ENCODE measurements around the gene HEMGN. TPM values are rescaled to one million over a fixed set of nuclear protein-coding genes. Genes with fewer than 3 reads are reported as not detected.

Gene HEMGN
- total and polyA plus RNA-seq, 2 of the 8 experiments (the other 6 are each of a cell fraction or from before 2014, with no cell fraction given), result not detected

- Histone ChIP-seq H3K18ac (ENCODE audit: extremely low read depth, low read length) (no peak overlapping the region), H3K36me3 (ENCODE audit: control insufficient read depth in 2 of 4, insufficient read depth in 4 of 4, low read length in 3 of 4) (no peaks in the 10 kb centered on the region), H2AK5ac (ENCODE audit: low read depth, low read length) (no peak overlapping the region), H3K9ac (replicated peaks in 1 of 4; ENCODE audit: extremely low read depth in 1 of 4, low read depth in 3 of 4, low read length in 3 of 4) (no peak overlapping the region), H3K56ac (replicated peaks; ENCODE audit: insufficient read length, low read depth, low read length) (no peak overlapping the region), H3K23ac (ENCODE audit: insufficient read length) (no peak overlapping the region), H3K23me2 (ENCODE audit: low read depth, low read length) (no peaks in the 10 kb centered on the region; the same call in 1 of the 2 replicates), H2BK12ac (ENCODE audit: low read depth, low read length) (no peak overlapping the region), H3K4ac (replicated peaks; ENCODE audit: insufficient read length, low read depth, low read length) (no peak overlapping the region), H3K4me2 (ENCODE audit: insufficient read depth in 1 of 2, low read depth in 2 of 2, low read length in 2 of 2) (no peak overlapping the region), H3K4me1 (replicated peaks in 1 of 4; ENCODE audit: control insufficient read depth in 3 of 4, insufficient read depth in 4 of 4, low read length in 3 of 4) (no peaks in the 10 kb centered on the region; a peak in 1 of 7 replicates), H3K9me3 (ENCODE audit: insufficient read depth in 2 of 2, low read depth in 1 of 2, low read length in 1 of 2) (no peaks in the 10 kb centered on the region), H3K27me3 (replicated peaks in 1 of 4; ENCODE audit: control insufficient read depth in 3 of 4, extremely low read depth in 1 of 4, insufficient read depth in 3 of 4, low read length in 3 of 4) (peaks cover 0 to 10% (median 4%) of the 10 kb centered on the region in 4 experiments; a peak in 5 of 7 replicates), H3K4me3 (ENCODE audit: extremely low read depth in 1 of 4, insufficient read depth in 2 of 4, low read depth in 3 of 4, low read length in 4 of 4) (no peak overlapping the region), H4K5ac (ENCODE audit: insufficient read length, low read depth, low read length) (no peak overlapping the region), H4K20me1 (replicated peaks in 1 of 2; ENCODE audit: control insufficient read depth in 1 of 2, insufficient read depth in 2 of 2, low read length in 2 of 2) (no peaks in the 10 kb centered on the region), H2BK5ac (ENCODE audit: low read depth, low read length) (no peak overlapping the region), H2BK15ac (ENCODE audit: low read length) (no peak overlapping the region), H3K79me2 (ENCODE audit: control insufficient read depth in 1 of 2, insufficient read depth in 2 of 2, low read length in 2 of 2) (no peaks in the 10 kb centered on the region), H3K79me1 (ENCODE audit: low read depth, low read length) (no peaks in the 10 kb centered on the region), H4K91ac (replicated peaks; ENCODE audit: insufficient read length, low read length) (no peak overlapping the region), H2AFZ (ENCODE audit: low read length) (no peak overlapping the region), H2BK120ac (replicated peaks; ENCODE audit: low read depth, low read length) (no peak overlapping the region), H2BK20ac (ENCODE audit: low read length) (no peak overlapping the region), H3K27ac (ENCODE audit: low read depth, low read length) (no peak overlapping the region), H3K14ac (ENCODE audit: insufficient read length) (no peak overlapping the region), H4K8ac (ENCODE audit: extremely low read depth, insufficient read depth, low read length) (no peak overlapping the region)
- WGBS, 2 experiments (ENCODE audit: extremely low coverage in 1 of 2, insufficient coverage in 1 of 2, insufficient read length in 1 of 2, insufficient replicate concordance in 2 of 2, low coverage in 1 of 2, low lambda C conversion rate in 2 of 2, missing lambda C conversion rate in 1 of 2), result 77% methylated on average over 3 of the region's 3 CpGs; no CpG with 5 or more reads in 1 of the 2 experiments
- CTCF ChIA-PET (ENCODE audit: partially characterized antibody), result interaction anchor here (1.1 kb wide), 1 partner anchor 9 kb away, joined by 5 read pairs; the partner anchor contains the start of gene TRMO
- POLR2A ChIA-PET (ENCODE audit: partially characterized antibody), result no interaction called here
- DNase-seq (ENCODE audit: low read depth in 1 of 2, low spot score in 2 of 2) (no peak), FAIRE-seq (no peak)
- TF ChIP-seq HDAC6 (IDR thresholded peaks at IDR 0.05; ENCODE audit: low read depth, low read length), result no peak
- no peak for TF ChIP-seq EP300 (IDR thresholded peaks at IDR 0.05; ENCODE audit: borderline replicate concordance in 1 of 2, low read depth in 2 of 2, low read length in 2 of 2)
- TF ChIP-seq RBBP5 (IDR thresholded peaks at IDR 0.05; ENCODE audit: borderline replicate concordance, low read depth, low read length), result no peak
- no peak for TF ChIP-seq RAD21 (IDR thresholded peaks at IDR 0.05 in 1 of 2, conservative IDR thresholded peaks at IDR 0.05 in 1 of 2; ENCODE audit: low read depth in 2 of 2, low read length in 2 of 2)
- no peak for TF ChIP-seq TEAD4 (IDR thresholded peaks at IDR 0.05; ENCODE audit: low read depth, low read length)
- TF ChIP-seq, protein P1, sequence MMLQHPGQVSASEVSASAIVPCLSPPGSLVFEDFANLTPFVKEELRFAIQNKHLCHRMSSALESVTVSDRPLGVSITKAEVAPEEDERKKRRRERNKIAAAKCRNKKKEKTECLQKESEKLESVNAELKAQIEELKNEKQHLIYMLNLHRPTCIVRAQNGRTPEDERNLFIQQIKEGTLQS (IDR thresholded peaks at IDR 0.05; ENCODE audit: insufficient read depth, low read depth, low read length), result no peak
- no peak for TF ChIP-seq USF2 (IDR thresholded peaks at IDR 0.05; ENCODE audit: low read length)
- TF ChIP-seq BACH1 (IDR thresholded peaks at IDR 0.05; ENCODE audit: low read length), result no peak
- TF ChIP-seq CTBP2 (IDR thresholded peaks at IDR 0.05; ENCODE audit: borderline replicate concordance, insufficient read depth, insufficient read length, low read length), result no peak
- TF ChIP-seq SP1 (IDR thresholded peaks at IDR 0.05; ENCODE audit: low read depth, low read length), result no peak
- TF ChIP-seq SIRT6 (IDR thresholded peaks at IDR 0.05; ENCODE audit: low read length), result no peak
- no peak for TF ChIP-seq KDM5A (IDR thresholded peaks at IDR 0.05; ENCODE audit: low read length)
Measured at GRCh38 chr9:97930972-97931371, 7.0 kb downstream of the HEMGN start.
